HG03175 (cell line): Measurements from ENCODE around the gene NDOR1.
"Not testable (repeated sequence)": the region's sequence is repeated elsewhere in the genome, so short reads cannot be mapped to it uniquely, and the experiment has no call there.

Source experiments
- ATAC-seq: cut with Tn5 transposase; IDR thresholded peaks from one replicate; pipeline ENCODE4 v1.9.1; 2021; ENCODE audit warnings: mild to moderate bottlenecking, moderate library complexity; ENCODE audit not compliant: unreplicated experiment

Gene NDOR1

DNA sequence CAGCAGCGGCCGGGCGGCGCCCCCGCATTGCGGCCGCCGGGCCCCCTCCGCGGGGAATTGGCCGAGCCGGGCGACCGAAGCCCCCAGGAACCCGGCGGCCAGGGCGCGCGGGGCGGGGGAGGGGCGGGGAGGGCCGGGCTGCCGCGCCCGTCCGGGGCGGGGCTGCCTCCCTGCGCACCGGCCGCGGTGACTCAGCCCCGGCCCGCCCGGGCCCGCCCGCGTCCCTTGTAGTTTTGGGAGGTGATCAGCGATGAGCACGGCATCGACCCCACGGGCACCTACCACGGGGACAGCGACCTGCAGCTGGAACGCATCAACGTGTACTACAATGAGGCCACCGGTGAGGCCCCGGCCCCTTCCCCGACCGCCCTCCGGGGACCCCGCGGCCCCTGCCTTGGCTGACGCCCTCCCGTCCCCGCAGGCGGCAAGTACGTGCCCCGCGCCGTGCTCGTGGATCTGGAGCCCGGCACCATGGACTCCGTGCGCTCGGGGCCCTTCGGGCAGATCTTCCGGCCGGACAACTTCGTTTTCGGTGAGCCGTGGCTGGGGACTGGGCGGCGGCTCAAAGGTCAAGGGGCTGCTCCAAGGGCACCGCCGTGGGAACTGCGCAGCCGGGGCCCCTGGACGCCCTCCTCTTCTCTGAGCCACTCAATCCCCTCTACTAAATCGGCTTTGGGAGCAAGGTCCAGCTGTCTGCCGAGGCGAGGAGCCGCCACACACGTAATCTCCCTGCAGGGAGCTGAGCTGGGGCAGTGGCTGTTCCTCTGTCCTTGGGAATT, 36.2 kb downstream of the NDOR1 start:
- peak; percentile 5 for ATAC-seq

GRCh38 chr9:137242269-137243203, 37.0 kb downstream of the NDOR1 start:
- ATAC-seq: no peak

- not testable (repeated sequence) for ATAC-seq
These were observed 37.7 kb downstream of the NDOR1 start for GRCh38 chr9:137243266-137243625.

GRCh38 chr9:137243626-137244485, 38.4 kb downstream of the NDOR1 start:
- ATAC-seq: no peak

GRCh38 chr9:137244486-137245449, 39.3 kb downstream of the NDOR1 start:
- ATAC-seq: no peak

- no peak for ATAC-seq
These were observed 40.2 kb downstream of the NDOR1 start for GRCh38 chr9:137245450-137246421.

DNA sequence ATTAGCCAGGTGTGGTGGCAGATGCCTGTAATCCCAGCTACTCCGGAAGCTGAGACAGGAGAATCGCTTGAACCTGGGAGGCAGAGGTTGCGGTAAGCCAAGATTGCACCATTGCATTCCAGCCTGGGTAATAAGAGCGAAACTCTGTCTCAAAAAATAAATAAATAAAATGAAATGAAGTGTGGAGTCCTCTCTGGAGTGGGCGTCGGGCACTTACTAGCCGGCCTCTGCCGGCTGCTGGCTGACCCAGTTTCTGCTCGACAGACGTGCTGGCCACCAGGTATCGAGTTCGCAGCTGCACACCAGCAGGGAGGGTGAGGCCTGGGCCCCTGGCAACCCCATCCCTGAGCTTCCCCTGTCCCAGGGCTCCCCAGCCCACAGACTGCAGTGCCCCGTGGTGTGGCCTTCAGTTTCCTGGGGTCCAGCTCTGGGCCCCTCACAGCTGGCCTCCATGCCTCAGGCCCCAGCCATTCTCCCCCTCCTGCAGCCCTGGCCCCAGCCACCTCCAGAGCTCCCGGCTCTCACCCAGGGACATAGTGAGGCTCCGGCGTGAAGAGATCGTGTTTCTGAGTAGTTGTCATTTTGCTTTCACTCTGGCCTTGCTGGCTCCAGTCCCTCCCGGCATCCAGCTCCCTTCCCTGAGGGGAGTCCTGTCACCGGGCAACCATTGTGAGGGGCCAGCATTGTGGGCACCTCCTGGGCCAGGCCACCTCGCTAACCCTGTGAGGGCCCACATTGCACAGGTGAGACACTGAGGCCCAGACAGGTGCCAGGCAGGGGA, 41.8 kb downstream of the NDOR1 start:
- no peak for ATAC-seq

- ATAC-seq: no peak
These were observed 42.3 kb downstream of the NDOR1 start for GRCh38 chr9:137247916-137248175.

DNA sequence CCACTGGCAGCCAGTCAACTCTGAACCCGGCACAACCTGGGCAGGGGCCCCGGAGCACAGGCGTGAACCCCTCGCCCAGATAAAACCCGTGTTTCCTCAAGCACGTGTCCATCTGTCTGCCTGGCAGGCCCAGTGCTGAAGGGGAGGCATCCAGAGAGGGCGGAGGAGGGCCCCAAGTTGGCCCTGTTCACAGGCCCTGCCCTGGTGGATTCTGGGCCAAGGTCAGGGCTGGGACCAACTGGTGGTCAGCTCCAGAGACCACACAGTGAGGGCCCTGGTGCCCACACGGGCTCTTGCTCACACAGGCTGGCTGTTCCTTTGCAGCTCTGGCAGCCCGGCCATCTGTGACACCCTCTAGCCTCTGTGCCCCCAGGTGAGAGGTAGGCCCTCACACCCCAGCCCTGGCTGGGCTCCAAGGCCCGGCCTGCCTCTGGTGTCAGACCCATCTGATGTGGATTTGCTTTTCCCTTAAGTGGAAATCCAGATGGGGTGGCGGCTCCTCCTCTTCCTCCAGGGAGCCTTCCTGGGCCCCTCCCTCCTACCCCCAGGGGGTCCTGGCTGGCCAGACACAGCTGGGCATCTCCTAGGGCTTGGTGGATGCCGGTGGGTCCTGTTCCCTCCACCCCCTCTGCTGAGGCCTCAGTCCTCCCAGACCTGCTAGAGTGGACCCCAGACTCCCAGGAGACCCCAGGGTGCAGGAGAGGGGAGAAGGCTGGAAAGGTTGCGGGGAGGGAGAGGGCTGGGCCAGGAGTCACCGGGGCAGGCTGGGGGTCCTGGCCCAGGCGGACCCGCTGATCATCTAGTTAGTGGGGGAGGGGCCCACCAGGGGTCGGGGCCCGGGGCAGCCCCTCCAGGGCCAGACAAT, 45.1 kb downstream of the NDOR1 start:
- no peak for ATAC-seq

DNA sequence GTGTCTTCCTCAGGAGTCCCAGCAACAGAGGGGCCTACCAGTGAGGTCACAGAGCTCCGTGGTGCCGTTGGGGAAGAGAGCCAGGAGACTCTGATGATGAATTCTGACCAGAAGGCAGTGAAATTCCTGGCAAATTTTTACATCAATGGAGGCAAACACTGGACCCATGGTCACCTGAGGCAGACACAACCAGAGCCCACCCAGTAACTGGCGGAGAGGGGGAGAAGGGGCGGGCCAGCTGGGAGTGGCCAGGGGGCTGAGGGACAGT, 45.6 kb downstream of the NDOR1 start, which contains the start of gene STPG3:
Gene STPG3 (plus strand): TSS at position 93 of the 268 bp plus-strand sequence. CDS start 1 bp downstream, at position 94.
- no peak for ATAC-seq

- ATAC-seq: no peak
These were observed 46.2 kb downstream of the NDOR1 start for GRCh38 chr9:137251490-137252268.

GRCh38 chr9:137252555-137253506, 47.3 kb downstream of the NDOR1 start:
- ATAC-seq: no peak

GRCh38 chr9:137253717-137254623, 48.5 kb downstream of the NDOR1 start:
- no peak for ATAC-seq

- peak; percentile 77 for ATAC-seq
These were observed 49.3 kb downstream of the NDOR1 start, which contains the start of gene NELFB for GRCh38 chr9:137254624-137255447. NELFB (plus strand) TSS chr9:137255327.
